ENCODE data around the gene DPP9. TPM values are rescaled to one million over a fixed set of nuclear protein-coding genes. Genes with fewer than 3 reads are reported as not detected.

The DPP9 gene
- total RNA-seq, 4 donors from 2014 or later: 32.0 to 50.7 (median 42.9) TPM

GRCh38 chr19:4758082-4758481 lies 34.4 kb upstream of the DPP9 start:
- intact Hi-C loops (cut with DNase I): no loop called here
- WGBS, 2 donors: 83% methylated on average over 4 of the region's 4 CpGs

GRCh38 chr19:4755459-4755858 lies 31.8 kb upstream of the DPP9 start:
- H3K27ac ChIP-seq: no peak overlapping the region
- no peaks in the 10 kb centered on the region for H3K27me3 ChIP-seq
- no peaks in the 10 kb centered on the region for H3K36me3 ChIP-seq
- peaks cover 4 to 14% of the 10 kb centered on the region in 2 donors for H3K4me1 ChIP-seq
- no peak for TF ChIP-seq CTCF (IDR thresholded peaks at IDR 0.05)
- TF ChIP-seq POLR2A (IDR thresholded peaks at IDR 0.05): no peak
- intact Hi-C loops (cut with DNase I): no loop called here
- WGBS, 2 donors: 87 to 88% methylated on average over 7 of the region's 7 CpGs
- H3K9me3 ChIP-seq: no peaks in the 10 kb centered on the region
- no peak for DNase-seq
- no peak overlapping the region for H3K4me3 ChIP-seq (replicated peaks in 1 of 3)

More at GRCh38 chr19:4758082-4758481, 34.4 kb upstream of the DPP9 start:
- H3K27me3 ChIP-seq: no peaks in the 10 kb centered on the region
- no peak overlapping the region for H3K27ac ChIP-seq
- H3K4me1 ChIP-seq: peaks cover 4 to 14% of the 10 kb centered on the region in 2 donors
- no peak overlapping the region for H3K4me3 ChIP-seq (replicated peaks in 1 of 3)
- TF ChIP-seq POLR2A (IDR thresholded peaks at IDR 0.05) (no peak), CTCF (IDR thresholded peaks at IDR 0.05) (no peak)
- no peak for DNase-seq
- no peaks in the 10 kb centered on the region for H3K9me3 ChIP-seq
- no peaks in the 10 kb centered on the region for H3K36me3 ChIP-seq

GRCh38 chr19:4754248-4754647 lies 30.6 kb upstream of the DPP9 start:
- intact Hi-C loops (cut with DNase I): no loop called here
- WGBS, 2 donors: 77 to 85% methylated on average over 6 of the region's 6 CpGs

GRCh38 chr19:4749870-4750590 lies 26.4 kb upstream of the DPP9 start:
- WGBS, 2 donors: 75 to 82% methylated on average over 18 of the region's 18 CpGs
- DNase-seq: no peak
- Histone ChIP-seq H3K27me3 (no peaks in the 10 kb centered on the region), H3K36me3 (no peaks in the 10 kb centered on the region), H3K4me1 (no peaks in the 10 kb centered on the region), H3K4me3 (replicated peaks in 1 of 3) (no peak overlapping the region), H3K27ac (no peak overlapping the region), H3K9me3 (no peaks in the 10 kb centered on the region)
- intact Hi-C loops (cut with DNase I): no loop called here
- TF ChIP-seq POLR2A (IDR thresholded peaks at IDR 0.05): no peak
- no peak for TF ChIP-seq CTCF (IDR thresholded peaks at IDR 0.05)

More at GRCh38 chr19:4754248-4754647, 30.6 kb upstream of the DPP9 start:
- H3K27ac ChIP-seq: no peak overlapping the region
- no peak for TF ChIP-seq POLR2A (IDR thresholded peaks at IDR 0.05)
- TF ChIP-seq CTCF (IDR thresholded peaks at IDR 0.05): no peak
- DNase-seq: no peak
- peaks cover 0 to 1% of the 10 kb centered on the region in 2 donors for H3K4me1 ChIP-seq
- H3K27me3 ChIP-seq: no peaks in the 10 kb centered on the region
- H3K9me3 ChIP-seq: no peaks in the 10 kb centered on the region
- no peaks in the 10 kb centered on the region for H3K36me3 ChIP-seq
- no peak overlapping the region for H3K4me3 ChIP-seq (replicated peaks in 1 of 3)

- no peaks in the 10 kb centered on the region for H3K4me1 ChIP-seq
- intact Hi-C loops (cut with DNase I): no loop called here
- H3K27ac ChIP-seq: no peak overlapping the region
- no peak for DNase-seq
- no peaks in the 10 kb centered on the region for H3K27me3 ChIP-seq
- H3K4me3 ChIP-seq (replicated peaks in 1 of 3): no peak overlapping the region
- no peaks in the 10 kb centered on the region for H3K36me3 ChIP-seq
- 53 to 58% methylated on average over 9 of the region's 9 CpGs for WGBS, 2 donors
- TF ChIP-seq POLR2A (IDR thresholded peaks at IDR 0.05) (no peak), CTCF (IDR thresholded peaks at IDR 0.05) (no peak)
- H3K9me3 ChIP-seq: no peaks in the 10 kb centered on the region
Observed at GRCh38 chr19:4748589-4748988, 24.9 kb upstream of the DPP9 start.

Data from thyroid gland (tissue), 4 donors.